HepG2 (cell line): ENCODE data around the gene ZNF514. TPM values are rescaled to one million over a fixed set of nuclear protein-coding genes. Genes with fewer than 3 reads are reported as not detected.
A peak's percentile ranks its signal among the peaks of the same experiment; 100 is the strongest.

Experiments used
- CEBPB ChIP-seq: IDR thresholded peaks from 2 replicates; pipeline ENCODE4 v1.6.1; 2011; ENCODE audit warnings: low read depth, low read length, improper control_type of control experiment, borderline replicate concordance
- DRAP1 ChIP-seq: IDR thresholded peaks from 2 replicates; pipeline ENCODE4 v1.6.1; 2016; ENCODE audit warnings: missing genetic modification reagents, missing compliant biosample characterization
- ETV6 ChIP-seq: sonication (generic); formaldehyde crosslinking; conservative IDR thresholded peaks from 2 replicates; pipeline ENCODE4 v1.4.0; 2020; ENCODE audit warnings: missing genetic modification reagents
- HNF1B ChIP-seq: sonication (generic); formaldehyde crosslinking; IDR thresholded peaks from 2 replicates; pipeline ENCODE4 v1.5.1; 2020; ENCODE audit warnings: mild to moderate bottlenecking, moderate library complexity, missing genetic modification reagents
- IRF2 ChIP-seq: IDR thresholded peaks from 2 replicates; pipeline ENCODE4 v1.6.1; 2018; ENCODE audit warnings: missing genetic modification reagents, missing compliant biosample characterization
- SMARCE1 ChIP-seq: fragments of 450-650 bp; IDR thresholded peaks from 2 replicates; pipeline ENCODE4 v1.6.1; 2017; ENCODE audit warnings: borderline replicate concordance
- UBTF ChIP-seq: sonication (generic); formaldehyde crosslinking; IDR thresholded peaks from 2 replicates; pipeline ENCODE4 v1.4.0; 2020; ENCODE audit warnings: mild to moderate bottlenecking, missing genetic modification reagents
- ZNF24 ChIP-seq: fragments of 450-650 bp; IDR thresholded peaks from 2 replicates; pipeline ENCODE4 v1.6.1; 2017; ENCODE audit warnings: antibody characterized with exemption, mild to moderate bottlenecking
- ZNF512B ChIP-seq: sonication (generic); formaldehyde crosslinking; IDR thresholded peaks from 2 replicates; pipeline ENCODE4 v1.5.1; 2020; ENCODE audit warnings: missing genetic modification reagents, mild to moderate bottlenecking, borderline replicate concordance
- ZNF646 ChIP-seq: sonication (generic); formaldehyde crosslinking; IDR thresholded peaks from 2 replicates; pipeline ENCODE4 v1.9.0; 2021; ENCODE audit warnings: mild to moderate bottlenecking, missing genetic modification reagents
- ZNF709 ChIP-seq: sonication (generic); formaldehyde crosslinking; IDR thresholded peaks from 2 replicates; pipeline ENCODE4 v1.5.0; 2020; ENCODE audit warnings: mild to moderate bottlenecking, missing genetic modification reagents
- ZNF766 ChIP-seq: sonication (generic); formaldehyde crosslinking; IDR thresholded peaks from 2 replicates; pipeline ENCODE4 v1.5.0; 2020; ENCODE audit warnings: missing genetic modification reagents, borderline replicate concordance
- polyA plus RNA-seq, 8 experiments: library from polyadenylated mRNA; depleted of rRNA in 3 of 8; stranded (reverse) in 7 of 8; unstranded in 1 of 8; fragments of >200 nt; fragmentation: Illumina TruSeq in 4 of 8; extraction: Trizol in 4 of 8; gene quantifications; 2 replicates each; pipeline versions ENCODE4 v1.2.1 to v1.2.3, GENCODE V29; 2011 to 2016; ENCODE audit warnings: low read depth in 4 of 8, missing spikeins in 1 of 8, mixed read lengths in 1 of 8; ENCODE audit not compliant: insufficient read depth in 1 of 8
- total RNA-seq, 5 experiments: library from RNA; depleted of rRNA; stranded (reverse); fragments of >200 nt; fragmentation: Illumina TruSeq; extraction: Trizol; gene quantifications; 2 replicates each; pipeline ENCODE4 v1.2.3, GENCODE V29; 2016; ENCODE audit warnings: low read depth in 1 of 5

ZNF514 gene
- total and polyA plus RNA-seq, 2 of the 13 experiments (the other 11 are each of a cell fraction or from before 2014, with no cell fraction given), result 15.2 to 18.7 TPM

DNA sequence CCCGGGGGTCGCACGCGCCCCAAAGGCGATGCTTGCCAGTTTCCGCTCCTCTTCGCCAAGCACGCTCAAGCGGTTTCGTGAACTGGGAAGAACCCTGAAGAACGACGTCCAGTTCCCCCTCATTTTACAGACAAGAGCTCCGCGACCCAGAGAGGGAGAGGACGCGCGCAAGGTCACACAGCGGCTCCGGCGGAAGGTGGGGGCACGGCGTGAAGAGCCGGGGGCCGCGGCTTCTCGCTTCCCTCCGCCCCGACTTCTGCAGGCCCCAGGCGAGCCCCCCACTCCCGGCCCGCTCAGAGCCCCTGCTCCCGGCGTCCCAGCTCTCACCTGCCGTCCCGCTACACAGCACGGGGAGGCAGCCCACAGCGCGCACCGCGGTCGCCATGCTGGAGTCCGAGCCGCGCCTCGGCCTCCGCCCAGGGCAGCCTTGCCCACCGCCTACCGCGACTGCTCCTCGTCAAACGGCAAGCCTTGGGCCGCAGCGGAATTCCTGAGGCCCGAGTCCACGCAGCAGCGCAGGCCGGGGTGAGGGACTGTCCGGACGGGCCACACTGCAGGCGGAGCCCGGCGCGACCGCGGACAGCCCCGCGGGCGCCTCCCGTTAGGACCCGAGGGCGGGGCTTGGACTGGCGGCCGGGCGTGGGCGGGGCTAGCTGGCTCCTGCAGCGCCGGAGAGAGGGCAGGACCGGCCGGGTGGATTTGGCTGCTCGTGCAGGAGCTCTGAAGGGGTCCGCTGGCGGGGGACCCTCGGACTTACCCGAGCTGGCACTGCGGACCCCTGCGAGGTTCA, 38.0 kb downstream of the ZNF514 start, which contains the start of gene MRPS5 (continued):
- TF ChIP-seq ZNF646 (CRISPR knock-in tag), result no peak
- peak; percentile 97 for TF ChIP-seq UBTF (CRISPR knock-in tag)
- peak; percentile 73 for TF ChIP-seq IRF2 (CRISPR knock-in tag)
- TF ChIP-seq SMARCE1, result no peak
- TF ChIP-seq ETV6 (CRISPR knock-in tag), result 0 out of 2 replicates have a peak, but pooled peaks have one; percentile 64
- no peak for TF ChIP-seq ZNF512B
- TF ChIP-seq ZNF709 (CRISPR knock-in tag), result peak; percentile 97
- no peak; the same call in 1 of the 2 replicates for TF ChIP-seq HNF1B (CRISPR knock-in tag)
- no peak for TF ChIP-seq ZNF24
- TF ChIP-seq ZNF766 (CRISPR knock-in tag), result no peak; the same call in 1 of the 2 replicates
- TF ChIP-seq DRAP1, result peak; percentile 46; the same call in 1 of the 2 replicates
- no peak for TF ChIP-seq CEBPB
